Hepatocyte (in vitro differentiated cells): ENCODE data around the gene VIPR1. TPM values are rescaled to one million over a fixed set of nuclear protein-coding genes. Genes with fewer than 3 reads are reported as not detected.

ENCODE experiments used
- DNase-seq: peaks from one replicate; pipeline ENCODE4 v3.0.0-alpha.2; 2016; ENCODE audit warnings: low spot score
- H2AFZ ChIP-seq: fragments of 200-600 bp; sonication (generic); 2 replicates; pipeline ENCODE4 v1.6.0; 2016; ENCODE audit warnings: antibody characterized with exemption, mild to moderate bottlenecking
- H3K27ac ChIP-seq: fragments of 200-600 bp; sonication (generic); 2 replicates; pipeline ENCODE4 v1.5.1; 2016; ENCODE audit warnings: mild to moderate bottlenecking
- H3K27me3 ChIP-seq: fragments of 200-600 bp; sonication (generic); 2 replicates; pipeline ENCODE4 v1.6.1; 2016
- H3K36me3 ChIP-seq: fragments of 200-600 bp; sonication (generic); replicated peaks from 2 replicates; pipeline ENCODE4 v1.5.1; 2016; ENCODE audit warnings: low read depth; ENCODE audit not compliant: insufficient read depth
- H3K4me1 ChIP-seq: fragments of 200-600 bp; sonication (generic); 2 replicates; pipeline ENCODE4 v1.5.1; 2016; ENCODE audit warnings: mild to moderate bottlenecking, moderate library complexity; ENCODE audit not compliant: insufficient read depth
- H3K4me2 ChIP-seq: fragments of 200-600 bp; sonication (generic); 2 replicates; pipeline ENCODE4 v1.6.0; 2016
- H3K4me3 ChIP-seq: fragments of 200-600 bp; sonication (generic); 2 replicates; pipeline ENCODE4 v1.5.1; 2016; ENCODE audit warnings: mild to moderate bottlenecking
- H3K79me2 ChIP-seq: fragments of 200-600 bp; sonication (generic); 2 replicates; pipeline ENCODE4 v1.6.0; 2017; ENCODE audit warnings: mild to moderate bottlenecking
- H3K9me2 ChIP-seq: fragments of 200-600 bp; sonication (generic); replicated peaks from 2 replicates; pipeline ENCODE4 v1.6.0; 2017; ENCODE audit warnings: mild to moderate bottlenecking; ENCODE audit not compliant: insufficient read depth
- H3K9me3 ChIP-seq: fragments of 200-600 bp; sonication (generic); 2 replicates; pipeline ENCODE4 v1.5.1; 2016; ENCODE audit warnings: low read depth, mild to moderate bottlenecking
- H4K20me1 ChIP-seq: fragments of 200-600 bp; sonication (generic); 2 replicates; pipeline ENCODE4 v1.6.0; 2016; ENCODE audit warnings: mild to moderate bottlenecking; ENCODE audit not compliant: insufficient read depth, poor library complexity, severe bottlenecking
- CTCF ChIP-seq: fragments of 200-600 bp; sonication (generic); IDR thresholded peaks from 2 replicates; pipeline ENCODE4 v1.5.1; 2016; ENCODE audit warnings: antibody characterized with exemption, mild to moderate bottlenecking; ENCODE audit not compliant: poor library complexity
- EZH2 ChIP-seq: fragments of 200-600 bp; sonication (generic); IDR thresholded peaks from 2 replicates; pipeline ENCODE4 v1.6.1; 2016; ENCODE audit warnings: antibody characterized with exemption, mild to moderate bottlenecking, borderline replicate concordance
- EZH2phosphoT487 ChIP-seq: fragments of 200-600 bp; sonication (generic); IDR thresholded peaks from one replicate; pipeline ENCODE4 v1.6.1; 2018; ENCODE audit warnings: antibody characterized with exemption, mild to moderate bottlenecking, low read depth, moderate library complexity; ENCODE audit not compliant: unreplicated experiment, severe bottlenecking
- WGBS: methylation state at CpG from one replicate; pipeline ENCODE4 v1.1.6; 2016; ENCODE audit warnings: low lambda C conversion rate; ENCODE audit errors: missing lambda C conversion rate; 5-methylcytosine and 5-hydroxymethylcytosine counted together
- polyA plus RNA-seq: library from polyadenylated mRNA; unstranded; fragments of >200 nt; fragmentation: Nextera tagmentation; extraction: Ambion mirVana; gene quantifications from 2 replicates; pipeline ENCODE4 v1.2.1, GENCODE V29; 2016
- total RNA-seq: library from RNA; depleted of rRNA; stranded (reverse); fragments of >200 nt; gene quantifications from 2 replicates; pipeline ENCODE4 v1.2.3, GENCODE V29; 2014

Gene VIPR1
- total and polyA plus RNA-seq, 2 experiments from 2014 or later = 17.5 to 19.2 TPM

- no peak for DNase-seq
- peaks cover 55% of the 10 kb centered on the region for H3K4me1 ChIP-seq
- no peaks in the 10 kb centered on the region for H3K9me3 ChIP-seq
- H3K79me2 ChIP-seq = peaks cover 6% of the 10 kb centered on the region
- no peaks in the 10 kb centered on the region for H4K20me1 ChIP-seq
- TF ChIP-seq CTCF = no peak
- no peaks in the 10 kb centered on the region for H3K36me3 ChIP-seq
- no peak overlapping the region for H3K4me2 ChIP-seq
- H3K27ac ChIP-seq = peak overlapping the region; percentile 98
- no peak overlapping the region for H2AFZ ChIP-seq
- H3K4me3 ChIP-seq = no peak overlapping the region
- 89% methylated on average over 6 of the region's 6 CpGs for WGBS
- H3K9me2 ChIP-seq = no peaks in the 10 kb centered on the region
- no peaks in the 10 kb centered on the region for H3K27me3 ChIP-seq
Measured at GRCh38 chr3:42507761-42508335, 5.4 kb downstream of the VIPR1 start.

- H3K9me2 ChIP-seq = no peaks in the 10 kb centered on the region
- H3K4me2 ChIP-seq = no peak overlapping the region
- H3K4me3 ChIP-seq = no peak overlapping the region
- no peaks in the 10 kb centered on the region for H3K36me3 ChIP-seq
- H3K79me2 ChIP-seq = peaks cover 6% of the 10 kb centered on the region
- H3K27me3 ChIP-seq = no peaks in the 10 kb centered on the region
- no peak overlapping the region for H2AFZ ChIP-seq
- no peak for DNase-seq
- TF ChIP-seq CTCF = no peak
- TF ChIP-seq EZH2phosphoT487 = no peak
- no peak for TF ChIP-seq EZH2
- 54% methylated on average over 4 of the region's 4 CpGs for WGBS
- H3K27ac ChIP-seq = peak overlapping the region; percentile 98
- no peaks in the 10 kb centered on the region for H3K9me3 ChIP-seq
- no peaks in the 10 kb centered on the region for H4K20me1 ChIP-seq
- H3K4me1 ChIP-seq = peaks cover 55% of the 10 kb centered on the region
Measured at GRCh38 chr3:42508562-42508961, 6.1 kb downstream of the VIPR1 start.

- TF ChIP-seq EZH2 = no peak
- TF ChIP-seq EZH2phosphoT487 = no peak
- no peak for TF ChIP-seq CTCF
- H3K4me1 ChIP-seq = peaks cover 53% of the 10 kb centered on the region
- no peaks in the 10 kb centered on the region for H4K20me1 ChIP-seq
- no peaks in the 10 kb centered on the region for H3K27me3 ChIP-seq
- peak overlapping the region; percentile 79 for H3K27ac ChIP-seq
- peaks cover 6% of the 10 kb centered on the region for H3K79me2 ChIP-seq
- WGBS = 82% methylated on average over 3 of the region's 3 CpGs
- no peaks in the 10 kb centered on the region for H3K9me2 ChIP-seq
- no peak overlapping the region for H3K4me2 ChIP-seq
- no peak for DNase-seq
- no peaks in the 10 kb centered on the region for H3K9me3 ChIP-seq
- no peak overlapping the region for H2AFZ ChIP-seq
- H3K36me3 ChIP-seq = no peaks in the 10 kb centered on the region
- no peak overlapping the region for H3K4me3 ChIP-seq
Measured at GRCh38 chr3:42509111-42509510, 6.7 kb downstream of the VIPR1 start.

- peak overlapping the region; percentile 79 for H3K27ac ChIP-seq
Measured at GRCh38 chr3:42510325-42510724, 7.9 kb downstream of the VIPR1 start.

More at GRCh38 chr3:42510325-42510724, 7.9 kb downstream of the VIPR1 start:
- 56% methylated on average over 4 of the region's 4 CpGs for WGBS
- Histone ChIP-seq H4K20me1 (no peaks in the 10 kb centered on the region), H3K4me2 (peak overlapping the region; percentile 31), H3K36me3 (no peaks in the 10 kb centered on the region), H3K27me3 (no peaks in the 10 kb centered on the region), H3K79me2 (peaks cover 6% of the 10 kb centered on the region), H3K4me3 (no peak overlapping the region), H2AFZ (no peak overlapping the region), H3K4me1 (peaks cover 45% of the 10 kb centered on the region), H3K9me2 (no peaks in the 10 kb centered on the region), H3K9me3 (no peaks in the 10 kb centered on the region)
- DNase-seq = peak; percentile 44
- no peak for TF ChIP-seq EZH2phosphoT487
- TF ChIP-seq CTCF = no peak
- TF ChIP-seq EZH2 = no peak
